Eye (tissue), 1 donor: ENCODE data around the gene SYCP2.

Source experiments
- DNase-seq: peaks from one replicate; pipeline ENCODE4 v3.0.0-alpha.2; 2015

SYCP2 gene

GRCh38 chr20:59835057-59835447 is 98.4 kb downstream of the SYCP2 start:
- DNase-seq = peak; percentile 47

- DNase-seq = no peak
Observed at GRCh38 chr20:59832406-59833363, 100.8 kb downstream of the SYCP2 start.

GRCh38 chr20:59831916-59832270 is 101.5 kb downstream of the SYCP2 start:
- DNase-seq = peak; percentile 32

- DNase-seq = no peak
Observed at GRCh38 chr20:59831024-59831915, 102.2 kb downstream of the SYCP2 start.

- DNase-seq = no peak
Observed at GRCh38 chr20:59830665-59831023, 102.8 kb downstream of the SYCP2 start.

- no peak for DNase-seq
Observed at GRCh38 chr20:59829786-59830664, 103.4 kb downstream of the SYCP2 start.

- DNase-seq = peak; percentile 70
Observed at GRCh38 chr20:59829054-59829785, 104.2 kb downstream of the SYCP2 start.

- DNase-seq = no peak
Observed at GRCh38 chr20:59828125-59829053, 105.0 kb downstream of the SYCP2 start.

- no peak for DNase-seq
Observed at GRCh38 chr20:59827138-59828056, 106.0 kb downstream of the SYCP2 start.

GRCh38 chr20:59825944-59826759 is 107.3 kb downstream of the SYCP2 start:
- DNase-seq = no peak

- no peak for DNase-seq
Observed at GRCh38 chr20:59825563-59825920, 107.9 kb downstream of the SYCP2 start.

- DNase-seq = no peak
Observed at GRCh38 chr20:59824711-59825562, 108.5 kb downstream of the SYCP2 start.

- no peak for DNase-seq
Observed at GRCh38 chr20:59823491-59824259, 109.8 kb downstream of the SYCP2 start.

GRCh38 chr20:59823030-59823423 is 110.4 kb downstream of the SYCP2 start:
- no peak for DNase-seq

GRCh38 chr20:59822291-59823029 is 111.0 kb downstream of the SYCP2 start:
- DNase-seq = no peak

- no peak for DNase-seq
Observed at GRCh38 chr20:59821788-59822187, 111.6 kb downstream of the SYCP2 start.
